HepG2 (cell line): ENCODE results near the gene CD8A. TPM values are rescaled to one million over a fixed set of nuclear protein-coding genes. Genes with fewer than 3 reads are reported as not detected.
A peak's percentile ranks its signal among the peaks of the same experiment; 100 is the strongest.

Source experiments
- ATAC-seq: fragments of 200-7000 bp; cut with Tn5 transposase; 3 replicates; pipeline ENCODE4 v1.9.1; 2020; ENCODE audit warnings: mild to moderate bottlenecking, moderate library complexity
- BruUV-seq: library from RNA; stranded (reverse); fragments of 400-500 nt; replicated peaks from 2 replicates; lab custom pipeline; 2021; lab: Mats Ljungman, UMichigan
- CTCF ChIA-PET: fragments of 300-600 bp; formaldehyde crosslinking; extraction: SDS; loops from one replicate; lab custom pipeline; 2021; ENCODE audit warnings: low total read pairs, inconsistent platforms, low intra/inter-chr PET ratio; lab: Yijun Ruan, JAX
- POLR2A ChIA-PET: fragments of 350-600 bp; sonication (Branson Sonifier 250); formaldehyde crosslinking; loops from one replicate; lab custom pipeline; 2020; ENCODE audit warnings: antibody characterized with exemption, inconsistent platforms; lab: Yijun Ruan, JAX
- DNase-seq: peaks from one replicate; pipeline ENCODE4 v3.0.0-alpha.2; 2015; ENCODE audit warnings: low spot score
- FAIRE-seq: peaks from 3 replicates; lab custom pipeline; 2011; peaks lifted over from hg19 to GRCh38; lab: Jason Lieb, UNC
- H2AFZ ChIP-seq: one replicate; pipeline ENCODE4 v1.6.1; 2011; ENCODE audit warnings: low read length, inconsistent platforms
- H3K27ac ChIP-seq: fragments of 300-600 bp; 3 replicates; pipeline ENCODE4 v1.8.0; 2011; ENCODE audit warnings: mixed run types, mild to moderate bottlenecking, mixed read lengths, low read length, inconsistent platforms; ENCODE audit not compliant: insufficient read depth; ENCODE audit errors: extremely low read length
- H3K27me3 ChIP-seq, 2 experiments: fragments of 200-600 bp in 1 of 2; 2 replicates in 1 of 2; 3 replicates in 1 of 2; pipeline versions ENCODE4 v1.6.0 to v1.8.0; 2011; ENCODE audit warnings: low read length in 2 of 2, mild to moderate bottlenecking in 2 of 2, moderate library complexity in 2 of 2, inconsistent platforms in 1 of 2; ENCODE audit not compliant: insufficient read depth in 2 of 2, control insufficient read depth in 1 of 2
- H3K36me3 ChIP-seq, 2 experiments: fragments of 200-600 bp in 1 of 2; replicated peaks in 1 of 2; 2 replicates in 1 of 2; 3 replicates in 1 of 2; pipeline versions ENCODE4 v1.5.1 to v1.8.0; 2011; ENCODE audit warnings: low read length in 2 of 2, inconsistent platforms in 1 of 2; ENCODE audit not compliant: insufficient read depth in 2 of 2, control insufficient read depth in 1 of 2
- H3K4me1 ChIP-seq: 2 replicates; pipeline ENCODE4 v1.5.1; 2012; ENCODE audit warnings: low read length, inconsistent platforms; ENCODE audit not compliant: insufficient read depth
- H3K4me2 ChIP-seq: 2 replicates; pipeline ENCODE4 v1.6.0; 2011; ENCODE audit warnings: low read depth, low read length, inconsistent platforms
- H3K4me3 ChIP-seq, 3 experiments: fragments of 200-600 bp in 1 of 3; sonication (generic), shearing (Covaris generic) in 1 of 3; replicated peaks in 1 of 3; 2 replicates each; pipeline ENCODE4 v1.5.1; 2011 to 2016; ENCODE audit warnings: low read length in 3 of 3, inconsistent platforms in 2 of 3, low read depth in 2 of 3, mild to moderate bottlenecking in 2 of 3, control low read depth in 1 of 3, mixed read lengths in 1 of 3; ENCODE audit not compliant: insufficient read depth in 1 of 3
- H3K79me2 ChIP-seq: one replicate; pipeline ENCODE4 v1.6.1; 2011; ENCODE audit warnings: low read length, inconsistent platforms; ENCODE audit not compliant: insufficient read depth
- H3K9ac ChIP-seq: 2 replicates; pipeline ENCODE4 v1.6.0; 2011; ENCODE audit warnings: mild to moderate bottlenecking, low read depth, low read length, inconsistent platforms; ENCODE audit not compliant: insufficient read depth
- H3K9me3 ChIP-seq: 2 replicates; pipeline ENCODE4 v1.5.1; 2012; ENCODE audit warnings: mild to moderate bottlenecking, low read length
- H4K20me1 ChIP-seq: 2 replicates; pipeline ENCODE4 v1.6.0; 2011; ENCODE audit warnings: inconsistent platforms, mild to moderate bottlenecking, low read length, moderate library complexity; ENCODE audit not compliant: insufficient read depth
- AGO1 ChIP-seq: fragments of 200-400 bp; formaldehyde crosslinking; IDR thresholded peaks from 2 replicates; pipeline ENCODE4 v1.6.1; 2017; ENCODE audit warnings: mild to moderate bottlenecking, low read depth, low read length, moderate library complexity; ENCODE audit not compliant: poor library complexity, severe bottlenecking
- ARNTL ChIP-seq: sonication (generic); formaldehyde crosslinking; IDR thresholded peaks from 2 replicates; pipeline ENCODE4 v1.4.0; 2020; ENCODE audit warnings: mild to moderate bottlenecking, missing genetic modification reagents
- CCDC6 ChIP-seq: sonication (generic); formaldehyde crosslinking; IDR thresholded peaks from 2 replicates; pipeline ENCODE4 v1.8.1; 2022; ENCODE audit warnings: mild to moderate bottlenecking, missing genetic modification reagents, moderate library complexity
- GPN1 ChIP-seq: sonication (generic); formaldehyde crosslinking; IDR thresholded peaks from 2 replicates; pipeline ENCODE4 v1.5.1; 2020; ENCODE audit warnings: missing genetic modification reagents, borderline replicate concordance
- HES4 ChIP-seq: sonication (generic); formaldehyde crosslinking; IDR thresholded peaks from 2 replicates; pipeline ENCODE4 v1.9.0; 2021; ENCODE audit warnings: mild to moderate bottlenecking, missing genetic modification reagents, borderline replicate concordance
- NCOA1 ChIP-seq: sonication (generic); formaldehyde crosslinking; IDR thresholded peaks from 2 replicates; pipeline ENCODE4 v1.9.0; 2021; ENCODE audit warnings: missing genetic modification reagents
- STAT5B ChIP-seq: sonication (generic); formaldehyde crosslinking; IDR thresholded peaks from 2 replicates; pipeline ENCODE4 v1.4.0; 2020; ENCODE audit warnings: missing genetic modification reagents
- TCF12 ChIP-seq, 2 experiments: fragments of 450-650 bp in 1 of 2; sonication (generic) in 1 of 2; formaldehyde crosslinking in 1 of 2; IDR thresholded peaks; 2 replicates each; pipeline versions ENCODE4 v1.6.1 to v1.8.0; 2017 to 2022; ENCODE audit warnings: antibody characterized with exemption in 1 of 2, mild to moderate bottlenecking in 1 of 2, missing genetic modification reagents in 1 of 2, moderate library complexity in 1 of 2
- ZBTB34 ChIP-seq: sonication (generic); formaldehyde crosslinking; IDR thresholded peaks from 2 replicates; pipeline ENCODE4 v1.8.0; 2022; ENCODE audit warnings: mild to moderate bottlenecking, missing genetic modification reagents
- ZNF33B ChIP-seq: sonication (generic); formaldehyde crosslinking; IDR thresholded peaks from 2 replicates; pipeline ENCODE4 v1.5.1; 2020; ENCODE audit warnings: mild to moderate bottlenecking, missing genetic modification reagents
- ZNF512B ChIP-seq: sonication (generic); formaldehyde crosslinking; IDR thresholded peaks from 2 replicates; pipeline ENCODE4 v1.5.1; 2020; ENCODE audit warnings: missing genetic modification reagents, mild to moderate bottlenecking, borderline replicate concordance
- WGBS: methylation state at CpG from one replicate; pipeline ENCODE4 v1.1.6; 2017; ENCODE audit warnings: low lambda C conversion rate; 5-methylcytosine and 5-hydroxymethylcytosine counted together
- in situ Hi-C: cut with HindIII; loops from 2 replicates; pipeline ENCODE4 v1.10.0; 2017; ENCODE audit warnings: low pct_unique_long_range_greater_than_20kb; ENCODE audit not compliant: extremely low pct_ligation_motif_present
- intact Hi-C: fragments of 100-400 bp; cut with micrococcal nuclease; formaldehyde crosslinking; loops from one replicate; pipeline ENCODE4 v1.10.0; 2022; ENCODE audit not compliant: unreplicated experiment
- polyA plus RNA-seq, 8 experiments: library from polyadenylated mRNA; depleted of rRNA in 3 of 8; stranded (reverse) in 7 of 8; unstranded in 1 of 8; fragments of >200 nt; fragmentation: Illumina TruSeq in 4 of 8; extraction: Trizol in 4 of 8; gene quantifications; 2 replicates each; pipeline versions ENCODE4 v1.2.1 to v1.2.3, GENCODE V29; 2011 to 2016; ENCODE audit warnings: low read depth in 4 of 8, missing spikeins in 1 of 8, mixed read lengths in 1 of 8; ENCODE audit not compliant: insufficient read depth in 1 of 8
- total RNA-seq, 5 experiments: library from RNA; depleted of rRNA; stranded (reverse); fragments of >200 nt; fragmentation: Illumina TruSeq; extraction: Trizol; gene quantifications; 2 replicates each; pipeline ENCODE4 v1.2.3, GENCODE V29; 2016; ENCODE audit warnings: low read depth in 1 of 5
- TF ChIP-seq, protein P1 (sequence below): sonication (generic); formaldehyde crosslinking; IDR thresholded peaks from 2 replicates; pipeline ENCODE4 v1.5.0; 2020; ENCODE audit warnings: mild to moderate bottlenecking, missing genetic modification reagents
- TF ChIP-seq, protein P2 (sequence below): sonication (generic); formaldehyde crosslinking; IDR thresholded peaks from 2 replicates; pipeline ENCODE4 v1.4.0; 2020; ENCODE audit warnings: missing genetic modification reagents, mild to moderate bottlenecking, borderline replicate concordance

CD8A gene
- total and polyA plus RNA-seq, 2 of the 13 experiments (the other 11 are each of a cell fraction or from before 2014, with no cell fraction given), result 0.09 TPM; not detected in 1

DNA sequence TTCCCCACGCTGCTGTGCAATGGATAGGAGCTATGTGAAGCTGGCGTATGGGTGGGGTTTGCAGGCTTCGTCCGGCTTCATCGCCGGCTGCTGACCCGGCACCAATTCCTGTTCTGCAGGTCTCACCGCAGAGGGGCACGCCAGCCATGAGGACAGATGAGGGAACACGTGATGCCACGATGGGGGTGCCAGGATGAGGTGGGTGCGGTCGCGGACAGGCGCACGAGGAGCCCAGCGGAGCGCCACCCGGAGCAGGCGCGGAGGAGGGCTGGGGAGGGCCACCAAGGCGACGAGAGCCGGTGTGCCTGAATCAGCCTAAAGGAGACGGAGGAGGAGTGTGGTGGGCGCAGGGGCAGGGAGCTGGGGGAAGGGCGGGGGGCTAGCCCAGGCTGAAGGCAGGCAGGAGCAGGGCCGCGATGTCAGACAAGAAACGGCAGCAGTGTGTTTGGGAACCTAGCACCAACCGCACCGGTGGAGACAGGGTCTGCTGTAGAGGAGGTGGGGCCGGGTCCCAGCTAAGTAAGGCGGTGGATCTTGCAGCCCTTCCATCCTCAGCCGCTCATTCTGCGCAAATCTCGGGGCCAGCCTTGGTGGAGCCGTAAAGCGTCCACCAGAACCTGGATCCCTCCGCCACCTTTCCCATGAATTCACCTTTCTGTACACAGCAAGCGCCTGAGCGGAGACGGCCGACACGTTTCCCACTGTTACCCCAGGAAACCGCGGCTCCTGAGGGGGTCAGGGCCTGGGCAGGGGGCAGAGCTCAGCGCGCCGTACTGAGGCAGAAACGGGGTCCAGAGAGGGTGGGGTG is 17.0 kb upstream of the CD8A start:
- Histone ChIP-seq H3K79me2 (no peaks in the 10 kb centered on the region), H3K4me1 (peaks cover 24% of the 10 kb centered on the region), H4K20me1 (no peaks in the 10 kb centered on the region), H3K36me3 (no peaks in the 10 kb centered on the region), H3K4me3 (peak overlapping the region; percentile 67 to 81 (median 73)), H3K27ac (no peak overlapping the region), H3K27me3 (peaks cover 0 to 7% of the 10 kb centered on the region in 2 experiments; a peak in 3 of 5 replicates), H3K9ac (peak overlapping the region; percentile 48), H2AFZ (peak overlapping the region; percentile 88), H3K9me3 (no peaks in the 10 kb centered on the region), H3K4me2 (peak overlapping the region; percentile 99)
- DNase-seq (peak; percentile 56), ATAC-seq (peak; percentile 78), FAIRE-seq (no peak)
- intact Hi-C loops (loop anchor here (5.0 kb wide), 1 partner anchor 45 kb away; no protein-coding TSS in a partner anchor), in situ Hi-C loops (loop anchor here (25.0 kb wide), 1 partner anchor 130 kb away; the partner anchor contains the start of gene RGPD1)
- ChIA-PET POLR2A (interaction anchor here (0.9 to 1.6 kb wide), 3 partner anchors 10 to 367 kb away, joined by 3 to 4 read pairs (median 3); partner anchors contain the start of gene KDM3A), CTCF (no interaction called here)
- BruUV-seq, result no TSS peak
- 2% methylated on average over 46 of the region's 51 CpGs for WGBS
- TF ChIP-seq GPN1 (CRISPR knock-in tag) (0 out of 2 replicates have a peak, but pooled peaks have one; percentile 31), AGO1 (peak; percentile 7), TCF12 (IDR thresholded peaks at IDR 0.05) (no peak), TCF12 (CRISPR knock-in tag; IDR thresholded peaks at IDR 0.05) (peak; percentile 67; the same call in 1 of the 2 replicates), HES4 (CRISPR knock-in tag) (peak; percentile 64), ARNTL (no peak), STAT5B (CRISPR knock-in tag) (no peak), ZBTB34 (CRISPR knock-in tag) (no peak), CCDC6 (CRISPR knock-in tag) (0 out of 2 replicates have a peak, but pooled peaks have one; percentile 61), ZNF512B (peak; percentile 58; the same call in 1 of the 2 replicates), NCOA1 (CRISPR knock-in tag) (no peak), ZNF33B (no peak)
- TF ChIP-seq, protein P1, sequence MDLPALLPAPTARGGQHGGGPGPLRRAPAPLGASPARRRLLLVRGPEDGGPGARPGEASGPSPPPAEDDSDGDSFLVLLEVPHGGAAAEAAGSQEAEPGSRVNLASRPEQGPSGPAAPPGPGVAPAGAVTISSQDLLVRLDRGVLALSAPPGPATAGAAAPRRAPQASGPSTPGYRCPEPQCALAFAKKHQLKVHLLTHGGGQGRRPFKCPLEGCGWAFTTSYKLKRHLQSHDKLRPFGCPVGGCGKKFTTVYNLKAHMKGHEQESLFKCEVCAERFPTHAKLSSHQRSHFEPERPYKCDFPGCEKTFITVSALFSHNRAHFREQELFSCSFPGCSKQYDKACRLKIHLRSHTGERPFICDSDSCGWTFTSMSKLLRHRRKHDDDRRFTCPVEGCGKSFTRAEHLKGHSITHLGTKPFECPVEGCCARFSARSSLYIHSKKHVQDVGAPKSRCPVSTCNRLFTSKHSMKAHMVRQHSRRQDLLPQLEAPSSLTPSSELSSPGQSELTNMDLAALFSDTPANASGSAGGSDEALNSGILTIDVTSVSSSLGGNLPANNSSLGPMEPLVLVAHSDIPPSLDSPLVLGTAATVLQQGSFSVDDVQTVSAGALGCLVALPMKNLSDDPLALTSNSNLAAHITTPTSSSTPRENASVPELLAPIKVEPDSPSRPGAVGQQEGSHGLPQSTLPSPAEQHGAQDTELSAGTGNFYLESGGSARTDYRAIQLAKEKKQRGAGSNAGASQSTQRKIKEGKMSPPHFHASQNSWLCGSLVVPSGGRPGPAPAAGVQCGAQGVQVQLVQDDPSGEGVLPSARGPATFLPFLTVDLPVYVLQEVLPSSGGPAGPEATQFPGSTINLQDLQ, result no peak
- TF ChIP-seq, protein P2, sequence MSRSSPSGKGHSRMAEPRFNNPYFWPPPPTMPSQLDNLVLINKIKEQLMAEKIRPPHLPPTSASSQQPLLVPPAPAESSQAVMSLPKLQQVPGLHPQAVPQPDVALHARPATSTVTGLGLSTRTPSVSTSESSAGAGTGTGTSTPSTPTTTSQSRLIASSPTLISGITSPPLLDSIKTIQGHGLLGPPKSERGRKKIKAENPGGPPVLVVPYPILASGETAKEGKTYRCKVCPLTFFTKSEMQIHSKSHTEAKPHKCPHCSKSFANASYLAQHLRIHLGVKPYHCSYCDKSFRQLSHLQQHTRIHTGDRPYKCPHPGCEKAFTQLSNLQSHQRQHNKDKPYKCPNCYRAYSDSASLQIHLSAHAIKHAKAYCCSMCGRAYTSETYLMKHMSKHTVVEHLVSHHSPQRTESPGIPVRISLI (CRISPR knock-in tag), result no peak
